Measurements from ENCODE around the gene VGLL3. TPM values are rescaled to one million over a fixed set of nuclear protein-coding genes. Genes with fewer than 3 reads are reported as not detected.

The VGLL3 gene
- total RNA-seq, 1 donor: 38.8 TPM

- TF ChIP-seq, protein P1, sequence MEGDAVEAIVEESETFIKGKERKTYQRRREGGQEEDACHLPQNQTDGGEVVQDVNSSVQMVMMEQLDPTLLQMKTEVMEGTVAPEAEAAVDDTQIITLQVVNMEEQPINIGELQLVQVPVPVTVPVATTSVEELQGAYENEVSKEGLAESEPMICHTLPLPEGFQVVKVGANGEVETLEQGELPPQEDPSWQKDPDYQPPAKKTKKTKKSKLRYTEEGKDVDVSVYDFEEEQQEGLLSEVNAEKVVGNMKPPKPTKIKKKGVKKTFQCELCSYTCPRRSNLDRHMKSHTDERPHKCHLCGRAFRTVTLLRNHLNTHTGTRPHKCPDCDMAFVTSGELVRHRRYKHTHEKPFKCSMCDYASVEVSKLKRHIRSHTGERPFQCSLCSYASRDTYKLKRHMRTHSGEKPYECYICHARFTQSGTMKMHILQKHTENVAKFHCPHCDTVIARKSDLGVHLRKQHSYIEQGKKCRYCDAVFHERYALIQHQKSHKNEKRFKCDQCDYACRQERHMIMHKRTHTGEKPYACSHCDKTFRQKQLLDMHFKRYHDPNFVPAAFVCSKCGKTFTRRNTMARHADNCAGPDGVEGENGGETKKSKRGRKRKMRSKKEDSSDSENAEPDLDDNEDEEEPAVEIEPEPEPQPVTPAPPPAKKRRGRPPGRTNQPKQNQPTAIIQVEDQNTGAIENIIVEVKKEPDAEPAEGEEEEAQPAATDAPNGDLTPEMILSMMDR (IDR thresholded peaks at IDR 0.05; ENCODE audit: insufficient read depth, low read length): no peak
- no peak overlapping the region for H3K4me3 ChIP-seq (ENCODE audit: low read depth, low read length)
- DNase-seq (ENCODE audit: low read depth): no peak
Measured at GRCh38 chr3:86968244-86968932, 22.6 kb downstream of the VGLL3 start.

DNA sequence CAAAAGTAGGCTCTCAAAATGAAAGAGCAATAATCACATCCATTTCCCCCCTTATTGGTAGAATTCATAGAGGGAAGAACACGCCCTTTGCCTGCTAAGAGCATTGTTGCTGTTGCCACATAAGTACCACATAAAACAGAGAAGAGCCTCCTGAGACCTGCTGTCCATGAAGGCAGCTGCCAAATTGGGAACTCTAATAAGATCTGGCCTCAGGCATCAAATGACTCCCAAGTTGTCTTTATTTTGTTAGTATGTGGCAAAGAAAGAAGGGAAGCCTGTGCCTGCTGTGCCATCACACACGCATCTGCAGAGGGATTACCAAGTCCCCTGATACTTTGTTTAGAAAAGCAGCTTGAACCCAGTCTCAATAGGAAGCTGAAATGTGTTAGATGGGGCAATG lies 23.9 kb downstream of the VGLL3 start:
- no peak overlapping the region for H3K4me3 ChIP-seq (ENCODE audit: low read depth, low read length)
- TF ChIP-seq, protein P1 (IDR thresholded peaks at IDR 0.05; ENCODE audit: insufficient read depth, low read length): no peak
- DNase-seq (ENCODE audit: low read depth): no peak

DNA sequence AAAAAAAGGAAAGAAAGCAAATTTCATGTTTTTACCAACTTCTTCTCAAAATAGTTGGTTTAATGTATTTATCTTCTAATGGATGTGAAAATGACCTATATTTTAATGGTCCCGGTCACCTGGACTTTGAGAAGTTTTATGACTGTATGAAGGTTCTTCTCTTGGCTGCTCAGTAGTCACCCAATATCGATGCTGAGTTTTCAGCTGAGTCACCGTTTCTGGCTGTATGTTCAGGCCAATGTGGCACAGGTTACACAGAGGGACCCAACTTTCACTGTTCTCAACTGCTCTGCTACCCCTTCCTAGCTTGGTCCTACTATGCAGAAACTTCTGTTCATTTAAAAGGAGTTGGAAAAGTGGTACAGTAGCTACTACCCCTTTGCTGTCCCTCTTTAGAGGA lies 25.8 kb downstream of the VGLL3 start:
- no peak overlapping the region for H3K4me3 ChIP-seq (ENCODE audit: low read depth, low read length)
- TF ChIP-seq, protein P1 (IDR thresholded peaks at IDR 0.05; ENCODE audit: insufficient read depth, low read length): no peak
- DNase-seq (ENCODE audit: low read depth): no peak

- TF ChIP-seq, protein P1 (IDR thresholded peaks at IDR 0.05; ENCODE audit: insufficient read depth, low read length): no peak
- no peak for DNase-seq (ENCODE audit: low read depth)
- H3K4me3 ChIP-seq (ENCODE audit: low read depth, low read length): no peak overlapping the region
Measured at GRCh38 chr3:86963611-86964010, 27.3 kb downstream of the VGLL3 start.

GRCh38 chr3:86961297-86961696 lies 29.7 kb downstream of the VGLL3 start:
- DNase-seq (ENCODE audit: low read depth): peak; percentile 68
- H3K4me3 ChIP-seq (ENCODE audit: low read depth, low read length): no peak overlapping the region
- TF ChIP-seq, protein P1 (IDR thresholded peaks at IDR 0.05; ENCODE audit: insufficient read depth, low read length): no peak

- no peak for DNase-seq (ENCODE audit: low read depth)
- TF ChIP-seq, protein P1 (IDR thresholded peaks at IDR 0.05; ENCODE audit: insufficient read depth, low read length): no peak
- no peak overlapping the region for H3K4me3 ChIP-seq (ENCODE audit: low read depth, low read length)
Measured at GRCh38 chr3:86960550-86960949, 30.4 kb downstream of the VGLL3 start.

DNA sequence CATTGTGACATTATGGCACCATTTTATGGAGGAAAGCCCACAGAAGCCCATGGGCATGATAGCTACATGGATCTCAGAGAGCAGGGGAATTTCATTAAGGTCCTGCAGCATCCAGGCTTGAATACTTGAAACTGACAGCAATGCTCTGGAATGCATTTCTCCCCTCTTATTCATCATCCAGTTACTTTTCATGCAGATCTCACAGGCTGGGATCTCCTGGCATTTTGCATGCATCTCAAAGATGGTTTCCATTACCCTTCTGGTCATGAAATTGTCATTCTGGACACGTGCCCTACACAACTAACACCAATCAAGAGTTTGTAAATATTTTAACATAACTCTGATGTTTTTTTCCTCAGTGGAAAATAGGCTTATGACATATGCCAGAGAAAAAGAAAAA lies 32.4 kb downstream of the VGLL3 start:
- H3K4me3 ChIP-seq (ENCODE audit: low read depth, low read length): no peak overlapping the region
- TF ChIP-seq, protein P1 (IDR thresholded peaks at IDR 0.05; ENCODE audit: insufficient read depth, low read length): no peak
- DNase-seq (ENCODE audit: low read depth): peak; percentile 86

Data from fibroblast of the aortic adventitia (primary cell).